Transverse colon (tissue), 4 donors: Measurements from ENCODE around the gene HOXA6. TPM values are rescaled to one million over a fixed set of nuclear protein-coding genes. Genes with fewer than 3 reads are reported as not detected.

Source experiments
- DNase-seq: peaks from one replicate; pipeline ENCODE4 v3.0.0-alpha.2; 2019
- H3K27ac ChIP-seq, 4 donors: fragments of 200-600 bp; sonication (generic); 2 replicates each; pipeline ENCODE4 v1.5.1; 2016 to 2018; ENCODE audit warnings: inconsistent platforms in 4 of 4
- H3K27me3 ChIP-seq: fragments of 200-600 bp; sonication (generic); 2 replicates; pipeline ENCODE4 v1.5.1; 2017; ENCODE audit warnings: inconsistent platforms
- H3K36me3 ChIP-seq, 4 donors: fragments of 200-600 bp; sonication (generic); 2 replicates each; pipeline ENCODE4 v1.5.1; 2017 to 2019; ENCODE audit warnings: inconsistent platforms in 4 of 4
- H3K4me1 ChIP-seq, 4 donors: fragments of 200-600 bp; sonication (generic); 2 replicates each; pipeline ENCODE4 v1.5.1; 2017 to 2020; ENCODE audit warnings: inconsistent platforms in 4 of 4
- H3K4me3 ChIP-seq, 4 donors: fragments of 200-600 bp; sonication (generic); 1 replicate in 1 of 4; 2 replicates in 3 of 4; pipeline versions ENCODE4 v1.5.1 to v1.6.1; 2017 to 2019; ENCODE audit warnings: inconsistent platforms in 4 of 4
- H3K9me3 ChIP-seq, 2 donors: fragments of 200-600 bp; sonication (generic); 2 replicates each; pipeline ENCODE4 v1.5.1; 2017 to 2019; ENCODE audit warnings: inconsistent platforms in 2 of 2
- CTCF ChIP-seq, 5 experiments: fragments of 200-600 bp in 3 of 5; fragments of 450-650 bp in 2 of 5; sonication (generic) in 3 of 5; IDR thresholded peaks; 1 replicate in 2 of 5; 2 replicates in 3 of 5; pipeline ENCODE4 v1.5.1; 2016 to 2017; ENCODE audit warnings: antibody characterized with exemption in 5 of 5, inconsistent platforms in 3 of 5, mild to moderate bottlenecking in 2 of 5, moderate library complexity in 1 of 5
- EP300 ChIP-seq: sonication (generic); formaldehyde crosslinking; IDR thresholded peaks from one replicate; pipeline ENCODE4 v1.6.1; 2017; ENCODE audit warnings: antibody characterized with exemption, low read depth
- POLR2A ChIP-seq: fragments of 450-650 bp; IDR thresholded peaks from one replicate; pipeline ENCODE4 v1.6.1; 2016; ENCODE audit warnings: antibody characterized with exemption, mild to moderate bottlenecking, moderate library complexity
- POLR2AphosphoS5 ChIP-seq, 3 donors: sonication (generic); formaldehyde crosslinking; IDR thresholded peaks; one replicate each; pipeline ENCODE4 v1.6.1; 2016; ENCODE audit warnings: antibody characterized with exemption in 3 of 3
- WGBS, 2 donors: methylation state at CpG; one replicate each; pipeline ENCODE4 v1.1.5; 2018; ENCODE audit warnings: low coverage in 1 of 2; 5-methylcytosine and 5-hydroxymethylcytosine counted together
- in situ Hi-C, 4 donors: fragments of 200-750 bp; cut with MboI; loops; one replicate each; pipeline versions ENCODE4 v1.15.0 to v1.15.1; 2017; ENCODE audit warnings: low sequenced_read_pairs in 3 of 4, low pct_ligation_motif_present in 1 of 4, low pct_unique_long_range_greater_than_20kb in 1 of 4
- intact Hi-C: fragments of 100-400 bp; cut with DNase I; formaldehyde crosslinking; loops from one replicate; pipeline ENCODE4 v1.15.1; 2023; ENCODE audit warnings: low total_unique reads
- total RNA-seq, 4 donors: library from RNA; depleted of rRNA; stranded (reverse); fragments of >200 nt; gene quantifications; one replicate each; pipeline ENCODE4 v1.1.0, GENCODE V29; 2016

Gene HOXA6
- total RNA-seq, 4 donors from 2014 or later: 12.9 to 27.8 (median 17.3) TPM

- Histone ChIP-seq H3K9me3 (no peaks in the 10 kb centered on the region), H3K27ac (peak overlapping the region; percentile 94 to 99 (median 96)), H3K4me1 (peaks cover 42 to 90% (median 85%) of the 10 kb centered on the region in 4 donors), H3K4me3 (peak overlapping the region; percentile 62 to 77 (median 73)), H3K36me3 (no peaks in the 10 kb centered on the region), H3K27me3 (no peaks in the 10 kb centered on the region)
- TF ChIP-seq POLR2AphosphoS5 (IDR thresholded peaks at IDR 0.05): no peak
- TF ChIP-seq CTCF (IDR thresholded peaks at IDR 0.05): no peak
- TF ChIP-seq EP300: no peak
- intact Hi-C loops: no loop called here
- 26 to 37% methylated on average over 8 to 12 of the region's 12 CpGs for WGBS, 2 donors
- in situ Hi-C loops: no loop called here
- no peak for DNase-seq
These were observed 16.2 kb downstream of the HOXA6 start for GRCh38 chr7:27131390-27131819.

GRCh38 chr7:27130540-27131389 lies 16.8 kb downstream of the HOXA6 start, which contains the start of gene HOXA4:
Gene HOXA4, minus strand, starts transcription at chr7:27130757. Its CDS starts 24 bp downstream, at chr7:27130733.
- Histone ChIP-seq H3K9me3 (no peaks in the 10 kb centered on the region), H3K4me1 (peaks cover 41 to 90% (median 85%) of the 10 kb centered on the region in 4 donors), H3K36me3 (no peaks in the 10 kb centered on the region), H3K4me3 (peak within 1 kb of the TSS; percentile 62 to 77 (median 73)), H3K27ac (peak within 1 kb of the TSS; percentile 94 to 99 (median 96)), H3K27me3 (no peaks in the 10 kb centered on the region)
- in situ Hi-C loops: no loop called here
- peak; percentile 94 for DNase-seq
- intact Hi-C loops: no loop called here
- 14 to 20% methylated on average over 1 to 45 of the region's 67 CpGs for WGBS, 2 donors
- TF ChIP-seq POLR2A (peak; percentile 81), POLR2AphosphoS5 (IDR thresholded peaks at IDR 0.05) (peak; percentile 89 to 95 (median 92)), EP300 (no peak), CTCF (IDR thresholded peaks at IDR 0.05) (no peak)

GRCh38 chr7:27129729-27130539 lies 17.6 kb downstream of the HOXA6 start:
- Histone ChIP-seq H3K36me3 (no peaks in the 10 kb centered on the region), H3K27ac (peak overlapping the region; percentile 94 to 99 (median 96)), H3K9me3 (no peaks in the 10 kb centered on the region), H3K27me3 (no peaks in the 10 kb centered on the region), H3K4me1 (peaks cover 36 to 90% (median 84%) of the 10 kb centered on the region in 4 donors), H3K4me3 (peak overlapping the region; percentile 61 to 77 (median 67))
- WGBS, 2 donors: 30 to 50% methylated on average over 4 to 50 of the region's 72 CpGs
- no peak for TF ChIP-seq EP300
- peak; percentile 76 for TF ChIP-seq POLR2A
- peak; percentile 33 to 71 (median 57) for TF ChIP-seq POLR2AphosphoS5 (IDR thresholded peaks at IDR 0.05)
- TF ChIP-seq CTCF (IDR thresholded peaks at IDR 0.05): peak in 2 of 5 experiments; percentile 7 to 25
- intact Hi-C loops: loop anchor here (2.0 kb wide), 1 partner anchor 31 kb away; no protein-coding TSS in a partner anchor
- in situ Hi-C loops: no loop called here
- peak; percentile 70 for DNase-seq
